GM12878 (cell line): ENCODE data around the gene ASPDH. TPM values are rescaled to one million over a fixed set of nuclear protein-coding genes. Genes with fewer than 3 reads are reported as not detected.

Source experiments
- ATAC-seq: fragments of 200-7000 bp; cut with Tn5 transposase; 3 replicates; pipeline ENCODE4 v1.9.1; 2020; ENCODE audit warnings: mild to moderate bottlenecking, moderate library complexity
- BruUV-seq: library from RNA; stranded (reverse); fragments of 400-500 nt; replicated peaks from 2 replicates; lab custom pipeline; 2021; lab: Mats Ljungman, UMichigan
- CTCF ChIA-PET: fragments of 300-600 bp; sonication (Branson Sonifier 250); formaldehyde crosslinking; extraction: SDS; loops from one replicate; lab custom pipeline; 2021; ENCODE audit warnings: inconsistent platforms; lab: Yijun Ruan, JAX
- POLR2A ChIA-PET: fragments of 350-600 bp; formaldehyde crosslinking; extraction: SDS; loops from one replicate; lab custom pipeline; 2021; ENCODE audit warnings: inconsistent platforms; lab: Charles Lee
- RAD21 ChIA-PET: fragments of 300-600 bp; sonication (Branson Sonifier 250); formaldehyde crosslinking; loops from one replicate; lab custom pipeline; 2023; ENCODE audit warnings: antibody characterized with exemption; ENCODE audit not compliant: unreplicated experiment; lab: Charles Lee
- SMC1A ChIA-PET: fragments of 300-600 bp; sonication (Branson Sonifier 250); formaldehyde crosslinking; loops from one replicate; lab custom pipeline; 2023; ENCODE audit not compliant: unreplicated experiment, uncharacterized antibody; lab: Charles Lee
- DNase-seq: peaks from one replicate; pipeline ENCODE4 v3.0.0-alpha.2; 2011; ENCODE audit warnings: low read depth, low spot score
- FAIRE-seq: peaks from 3 replicates; lab custom pipeline; 2011; peaks lifted over from hg19 to GRCh38; lab: Jason Lieb, UNC
- H2AFZ ChIP-seq: 2 replicates; pipeline ENCODE4 v1.6.0; 2011; ENCODE audit warnings: low read depth, low read length, control low read depth; ENCODE audit not compliant: control insufficient read depth
- H3K27ac ChIP-seq: 2 replicates; pipeline ENCODE4 v1.5.1; 2011; ENCODE audit warnings: control low read depth; ENCODE audit not compliant: control insufficient read depth, insufficient read depth
- H3K27me3 ChIP-seq, 2 experiments: replicated peaks in 1 of 2; 2 replicates each; pipeline versions ENCODE4 v1.6.0 to v1.6.1; 2011; ENCODE audit warnings: low read length in 1 of 2; ENCODE audit not compliant: control insufficient read depth in 2 of 2, insufficient read depth in 2 of 2
- H3K36me3 ChIP-seq, 2 experiments: 2 replicates each; pipeline ENCODE4 v1.5.1; 2011; ENCODE audit warnings: low read length in 1 of 2; ENCODE audit not compliant: control insufficient read depth in 2 of 2, insufficient read depth in 2 of 2
- H3K4me1 ChIP-seq: 2 replicates; pipeline ENCODE4 v1.6.1; 2011; ENCODE audit warnings: mild to moderate bottlenecking, low read length, moderate library complexity, mixed read lengths; ENCODE audit not compliant: control insufficient read depth, insufficient read depth
- H3K4me2 ChIP-seq: 2 replicates; pipeline ENCODE4 v1.6.0; 2011; ENCODE audit warnings: control low read depth; ENCODE audit not compliant: control insufficient read depth, insufficient read depth
- H3K4me3 ChIP-seq: fragments of 200-600 bp; sonication (generic); 2 replicates; pipeline ENCODE4 v1.5.1; 2016
- H3K79me2 ChIP-seq: 2 replicates; pipeline ENCODE4 v1.6.0; 2011; ENCODE audit warnings: low read length; ENCODE audit not compliant: control insufficient read depth, insufficient read depth
- H3K9ac ChIP-seq: 2 replicates; pipeline ENCODE4 v1.8.0; 2011; ENCODE audit warnings: low read length, control low read depth, mixed read lengths; ENCODE audit not compliant: control insufficient read depth, insufficient read depth
- H3K9me3 ChIP-seq: replicated peaks from 3 replicates; pipeline ENCODE4 v1.5.1; 2011; ENCODE audit warnings: mild to moderate bottlenecking, low read length; ENCODE audit not compliant: control insufficient read depth, insufficient read depth
- H4K20me1 ChIP-seq: 2 replicates; pipeline ENCODE4 v1.6.0; 2011; ENCODE audit not compliant: control insufficient read depth, insufficient read depth
- CBFB ChIP-seq: IDR thresholded peaks from 2 replicates; pipeline ENCODE4 v1.6.1; 2016; ENCODE audit warnings: antibody characterized with exemption, low read depth
- EZH2 ChIP-seq: IDR thresholded peaks from 2 replicates; pipeline ENCODE4 v1.6.1; 2012; ENCODE audit warnings: low read depth, mild to moderate bottlenecking, control low read depth, inconsistent platforms, low read length, borderline replicate concordance; ENCODE audit not compliant: control insufficient read depth
- MEF2A ChIP-seq: IDR thresholded peaks from 2 replicates; pipeline ENCODE4 v1.6.1; 2011; ENCODE audit warnings: low read depth, mild to moderate bottlenecking, low read length, moderate library complexity; ENCODE audit not compliant: insufficient read depth
- MTA3 ChIP-seq: IDR thresholded peaks from 2 replicates; pipeline ENCODE4 v1.6.1; 2012; ENCODE audit warnings: low read length, inconsistent platforms, borderline replicate concordance
- NBN ChIP-seq: fragments of 450-650 bp; IDR thresholded peaks from 2 replicates; pipeline ENCODE4 v1.6.1; 2016
- NR2F1 ChIP-seq: fragments of 450-650 bp; conservative IDR thresholded peaks from 2 replicates; pipeline ENCODE4 v1.6.1; 2017; ENCODE audit warnings: mild to moderate bottlenecking
- POLR2AphosphoS5 ChIP-seq: IDR thresholded peaks from 2 replicates; pipeline ENCODE4 v1.6.1; 2011; ENCODE audit warnings: mild to moderate bottlenecking, low read length, inconsistent platforms
- RBBP5 ChIP-seq: fragments of 200-600 bp; sonication (generic); conservative IDR thresholded peaks from 2 replicates; pipeline ENCODE4 v1.6.1; 2016
- SIN3A ChIP-seq: IDR thresholded peaks from 2 replicates; pipeline ENCODE4 v1.6.1; 2012; ENCODE audit warnings: low read depth, low read length, improper control_type of control experiment
- SKIL ChIP-seq: fragments of 450-650 bp; IDR thresholded peaks from 2 replicates; pipeline ENCODE4 v1.6.1; 2017; ENCODE audit warnings: mild to moderate bottlenecking, low read depth, inconsistent platforms; ENCODE audit not compliant: poor library complexity, severe bottlenecking
- SMAD5 ChIP-seq: IDR thresholded peaks from 2 replicates; pipeline ENCODE4 v1.6.1; 2016; ENCODE audit warnings: antibody characterized with exemption, low read depth
- STAT1 ChIP-seq: fragments of 450-650 bp; conservative IDR thresholded peaks from 2 replicates; pipeline ENCODE4 v1.6.1; 2014; ENCODE audit warnings: antibody characterized with exemption, mild to moderate bottlenecking
- TCF3 ChIP-seq: IDR thresholded peaks from 2 replicates; pipeline ENCODE4 v1.6.1; 2012; ENCODE audit warnings: low read depth, mild to moderate bottlenecking, low read length, borderline replicate concordance; ENCODE audit not compliant: insufficient read depth
- ZNF592 ChIP-seq: fragments of 450-650 bp; IDR thresholded peaks from 2 replicates; pipeline ENCODE4 v1.6.1; 2017; ENCODE audit warnings: mild to moderate bottlenecking, moderate library complexity
- ZZZ3 ChIP-seq: IDR thresholded peaks from 2 replicates; pipeline ENCODE4 v1.6.1; 2011; ENCODE audit warnings: low read depth; ENCODE audit not compliant: control insufficient read depth, insufficient read length
- WGBS: methylation state at CpG from one replicate; pipeline ENCODE4 v1.1.6; 2016; ENCODE audit warnings: low lambda C conversion rate; ENCODE audit not compliant: insufficient replicate concordance, insufficient coverage; ENCODE audit errors: missing lambda C conversion rate; 5-methylcytosine and 5-hydroxymethylcytosine counted together
- in situ Hi-C: fragments of 300-500 bp; cut with MboI; formaldehyde crosslinking; loops from 9 replicates; pipeline ENCODE4 v1.14.3; 2018; ENCODE audit warnings: mixed read lengths
- intact Hi-C: fragments of 100-400 bp; cut with micrococcal nuclease; formaldehyde crosslinking; loops from one replicate; pipeline ENCODE4 v1.14.2; 2022; ENCODE audit not compliant: unreplicated experiment
- polyA plus RNA-seq, 11 experiments: library from polyadenylated mRNA; depleted of rRNA in 4 of 11; unstranded in 6 of 11; stranded (reverse) in 5 of 11; fragments of >200 nt; fragmentation: Nextera tagmentation in 4 of 11; fragmentation: Illumina TruSeq in 1 of 11; extraction: Ambion mirVana in 4 of 11; extraction: Trizol in 1 of 11; gene quantifications; 1 replicate in 1 of 11; 2 replicates in 10 of 11; pipeline versions ENCODE4 v1.2.1 to v1.2.3, GENCODE V29; 2011 to 2016; ENCODE audit warnings: inconsistent platforms in 2 of 11, missing spikeins in 2 of 11, low read depth in 1 of 11
- total RNA-seq, 4 experiments: library from RNA; depleted of rRNA in 3 of 4; stranded (reverse); fragments of >200 nt in 3 of 4; fragmentation: Illumina TruSeq in 1 of 4; extraction: Trizol in 1 of 4; gene quantifications; 2 replicates each; pipeline versions ENCODE4 v1.2.1 to v1.2.3, GENCODE V29; 2013 to 2021
- TF ChIP-seq, protein P1 (sequence below): fragments of 450-650 bp; conservative IDR thresholded peaks from 2 replicates; pipeline ENCODE4 v1.6.1; 2017; ENCODE audit warnings: mild to moderate bottlenecking, moderate library complexity

The ASPDH gene
- total and polyA plus RNA-seq, 10 of the 15 experiments (the other 5 are each of a cell fraction or from before 2014, with no cell fraction given) = not detected

DNA sequence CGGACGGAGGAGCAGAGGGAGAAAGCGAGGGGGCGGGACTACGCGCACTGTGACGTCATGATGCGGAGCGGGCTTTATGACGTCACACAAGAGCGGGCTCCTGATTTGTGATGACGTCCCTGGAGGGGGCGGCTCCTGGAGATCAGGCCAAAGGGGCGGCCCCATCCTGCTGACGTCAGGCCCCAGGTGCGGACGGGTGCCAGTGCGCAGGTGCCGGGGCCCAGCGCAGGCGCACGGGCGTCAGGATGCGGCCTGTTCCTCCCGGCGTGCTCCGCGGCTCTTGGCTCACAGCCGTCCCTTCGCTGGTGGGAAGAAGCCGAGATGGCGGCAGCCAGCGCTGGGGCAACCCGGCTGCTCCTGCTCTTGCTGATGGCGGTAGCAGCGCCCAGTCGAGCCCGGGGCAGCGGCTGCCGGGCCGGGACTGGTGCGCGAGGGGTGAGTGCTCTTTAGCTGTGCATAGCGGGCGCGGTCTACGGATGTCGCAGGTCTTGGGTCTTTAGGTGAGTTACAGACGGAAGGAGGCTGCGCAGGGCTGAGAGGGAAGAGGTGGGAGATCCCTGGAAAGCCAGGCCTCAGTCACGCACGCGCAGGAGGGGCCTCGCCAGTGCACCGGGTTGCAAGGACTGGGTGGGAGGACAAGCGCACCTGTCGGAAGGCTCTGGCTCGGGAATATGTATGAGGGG is 37.3 kb downstream of the ASPDH start, which contains the start of the genes EMC10 and GARIN5A:
Gene EMC10 (plus strand): TSS at position 284 of the 683 bp plus-strand sequence. CDS start 38 bp downstream, at position 322.
Gene GARIN5A (minus strand): TSS at position 625 of the 683 bp plus-strand sequence. CDS start 460 bp downstream, at position 165.
- 4% methylated on average over 57 of the region's 58 CpGs for WGBS
- DNase-seq (peak; percentile 76), ATAC-seq (peak; percentile 99), FAIRE-seq (peak; percentile 91)
- Histone ChIP-seq H3K4me3 (peak within 1 kb of the TSS; percentile 90), H3K79me2 (peaks cover 22% of the 10 kb centered on the region), H3K9me3 (peaks cover 6% of the 10 kb centered on the region; the same call in 2 of the 3 replicates), H3K9ac (peak within 1 kb of the TSS; percentile 69), H3K27me3 (no peaks in the 10 kb centered on the region), H3K36me3 (peaks cover 9 to 14% of the 10 kb centered on the region in 2 experiments; a peak in 2 of 4 replicates), H3K4me2 (peak within 1 kb of the TSS; percentile 56), H3K27ac (peak within 1 kb of the TSS; percentile 60), H2AFZ (peak within 1 kb of the TSS; percentile 82), H3K4me1 (no peaks in the 10 kb centered on the region), H4K20me1 (no peaks in the 10 kb centered on the region)
- ChIA-PET POLR2A (no interaction called here), CTCF (interaction anchor here (2.3 kb wide), 1 partner anchor 119 kb away, joined by 7 read pairs; no protein-coding TSS in a partner anchor), RAD21 (no interaction called here), SMC1A (no interaction called here)
- in situ Hi-C loops = no loop called here
- intact Hi-C loops = no loop called here
- no TSS peak for BruUV-seq
- TF ChIP-seq EZH2 (no peak), NR2F1 (0 out of 2 replicates have a peak, but pooled peaks have one; percentile 40), MEF2A (no peak), RBBP5 (no peak), TCF3 (peak; percentile 87), NBN (peak; percentile 100), SMAD5 (peak; percentile 85; the same call in 1 of the 2 replicates), STAT1 (no peak), POLR2AphosphoS5 (peak; percentile 97), MTA3 (no peak), ZNF592 (no peak), CBFB (no peak), SIN3A (0 out of 2 replicates have a peak, but pooled peaks have one; percentile 20), ZZZ3 (no peak), SKIL (no peak)
- TF ChIP-seq, protein P1, sequence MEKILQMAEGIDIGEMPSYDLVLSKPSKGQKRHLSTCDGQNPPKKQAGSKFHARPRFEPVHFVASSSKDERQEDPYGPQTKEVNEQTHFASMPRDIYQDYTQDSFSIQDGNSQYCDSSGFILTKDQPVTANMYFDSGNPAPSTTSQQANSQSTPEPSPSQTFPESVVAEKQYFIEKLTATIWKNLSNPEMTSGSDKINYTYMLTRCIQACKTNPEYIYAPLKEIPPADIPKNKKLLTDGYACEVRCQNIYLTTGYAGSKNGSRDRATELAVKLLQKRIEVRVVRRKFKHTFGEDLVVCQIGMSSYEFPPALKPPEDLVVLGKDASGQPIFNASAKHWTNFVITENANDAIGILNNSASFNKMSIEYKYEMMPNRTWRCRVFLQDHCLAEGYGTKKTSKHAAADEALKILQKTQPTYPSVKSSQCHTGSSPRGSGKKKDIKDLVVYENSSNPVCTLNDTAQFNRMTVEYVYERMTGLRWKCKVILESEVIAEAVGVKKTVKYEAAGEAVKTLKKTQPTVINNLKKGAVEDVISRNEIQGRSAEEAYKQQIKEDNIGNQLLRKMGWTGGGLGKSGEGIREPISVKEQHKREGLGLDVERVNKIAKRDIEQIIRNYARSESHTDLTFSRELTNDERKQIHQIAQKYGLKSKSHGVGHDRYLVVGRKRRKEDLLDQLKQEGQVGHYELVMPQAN = peak; percentile 48; the same call in 1 of the 2 replicates
